GM18951 (cell line): ENCODE data around the gene PLA2G5.

Source experiments
- POLR2A ChIP-seq: IDR thresholded peaks from 4 replicates; pipeline ENCODE4 v1.6.1; 2011; ENCODE audit warnings: mild to moderate bottlenecking; ENCODE audit not compliant: insufficient read length, insufficient read depth; ENCODE audit errors: extremely low read depth
- in situ Hi-C: fragments of 300-500 bp; cut with MboI; formaldehyde crosslinking; loops from one replicate; pipeline ENCODE4 v1.12.0; 2022; ENCODE audit warnings: low sequenced_read_pairs, mixed read lengths, inconsistent platforms; ENCODE audit not compliant: unreplicated experiment

The PLA2G5 gene

GRCh38 chr1:20108366-20109123 lies 38.6 kb downstream of the PLA2G5 start:
- TF ChIP-seq POLR2A, result no peak
- in situ Hi-C loops, result no loop called here

- TF ChIP-seq POLR2A, result no peak
- in situ Hi-C loops, result no loop called here
These were observed 39.3 kb downstream of the PLA2G5 start for GRCh38 chr1:20109223-20109856.

DNA sequence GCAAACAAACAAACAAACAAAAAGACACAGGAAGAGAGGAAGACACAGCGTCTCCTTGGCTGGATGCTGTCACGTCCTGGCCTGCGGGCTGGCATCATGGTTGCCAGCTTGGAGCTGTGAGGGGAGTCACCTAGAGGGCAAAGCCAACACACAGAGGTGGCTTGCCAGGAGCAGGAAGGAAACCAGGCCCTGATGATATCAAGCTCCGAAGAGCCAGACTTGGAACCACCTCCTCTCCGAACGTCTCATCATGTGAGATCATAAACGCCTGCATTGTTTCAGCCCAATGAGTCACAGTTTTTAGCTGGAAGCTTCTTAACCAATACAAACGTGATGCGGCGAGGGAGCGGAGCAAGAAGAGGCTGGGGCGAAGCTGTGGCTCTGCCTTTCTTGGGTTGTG lies 40.7 kb downstream of the PLA2G5 start:
- in situ Hi-C loops, result no loop called here
- no peak for TF ChIP-seq POLR2A

DNA sequence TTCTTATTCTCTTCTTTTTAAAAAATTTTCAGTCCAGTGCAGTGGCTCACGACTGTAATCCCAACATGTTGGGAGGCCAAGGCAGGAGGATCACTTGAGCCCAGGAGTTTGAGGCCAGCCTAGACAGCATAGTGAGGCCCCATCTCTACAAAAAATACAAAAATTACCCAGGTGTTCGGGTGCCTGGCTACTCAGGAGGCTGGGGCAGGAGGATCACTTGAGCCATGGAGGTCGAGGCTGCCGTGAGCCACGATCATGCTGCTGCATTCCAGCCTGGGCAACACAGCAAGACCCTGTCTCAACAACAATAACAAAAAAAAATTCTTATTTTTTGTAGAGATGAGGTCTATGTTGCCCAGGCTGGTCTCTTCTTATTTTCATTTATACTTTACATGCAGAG lies 41.5 kb downstream of the PLA2G5 start:
- TF ChIP-seq POLR2A, result no peak
- in situ Hi-C loops, result no loop called here

- no peak for TF ChIP-seq POLR2A
- in situ Hi-C loops, result no loop called here
These were observed 42.4 kb downstream of the PLA2G5 start for GRCh38 chr1:20112279-20113000.

- in situ Hi-C loops, result no loop called here
- no peak for TF ChIP-seq POLR2A
These were observed 44.1 kb downstream of the PLA2G5 start for GRCh38 chr1:20114021-20114648.

DNA sequence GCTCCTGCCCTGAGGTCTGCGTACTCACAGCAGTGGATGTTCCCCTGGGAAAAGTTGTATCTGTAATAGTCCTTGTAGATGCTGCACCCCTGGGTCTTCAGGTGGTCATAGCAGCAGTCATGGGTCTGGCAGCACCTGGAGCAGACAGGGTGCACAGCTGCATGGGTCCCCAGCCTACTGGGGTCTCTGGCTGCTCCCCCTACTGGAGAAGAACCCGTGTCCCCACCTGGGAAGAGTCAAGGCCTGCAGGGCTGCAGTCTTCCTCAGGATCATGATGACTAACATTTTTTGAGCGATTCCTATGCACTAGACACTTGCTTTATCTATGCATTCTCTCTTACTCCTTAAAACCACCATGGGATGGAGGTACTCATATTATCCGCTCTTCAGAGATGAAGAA lies 45.5 kb downstream of the PLA2G5 start:
- in situ Hi-C loops, result no loop called here
- TF ChIP-seq POLR2A, result no peak

DNA sequence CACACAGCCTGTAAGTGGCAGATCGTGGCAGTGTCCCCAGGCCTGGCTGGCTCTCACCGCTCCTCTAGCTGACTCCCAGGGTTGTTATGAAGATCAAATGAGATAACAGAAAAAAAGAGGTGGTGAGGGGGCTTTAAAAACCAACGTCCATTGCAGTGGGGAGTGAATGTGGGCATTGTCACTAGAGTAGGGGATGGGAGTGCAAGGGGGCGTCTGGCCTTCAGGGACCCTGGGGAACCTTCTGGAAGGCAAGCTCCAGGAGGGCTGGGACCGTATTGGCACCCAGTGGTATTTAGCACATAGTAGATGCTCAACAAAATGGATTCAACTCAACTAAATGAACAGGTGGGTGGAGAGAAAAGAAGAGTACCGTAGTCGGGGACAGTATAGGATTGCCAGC lies 45.9 kb downstream of the PLA2G5 start:
- no peak for TF ChIP-seq POLR2A
- in situ Hi-C loops, result no loop called here

DNA sequence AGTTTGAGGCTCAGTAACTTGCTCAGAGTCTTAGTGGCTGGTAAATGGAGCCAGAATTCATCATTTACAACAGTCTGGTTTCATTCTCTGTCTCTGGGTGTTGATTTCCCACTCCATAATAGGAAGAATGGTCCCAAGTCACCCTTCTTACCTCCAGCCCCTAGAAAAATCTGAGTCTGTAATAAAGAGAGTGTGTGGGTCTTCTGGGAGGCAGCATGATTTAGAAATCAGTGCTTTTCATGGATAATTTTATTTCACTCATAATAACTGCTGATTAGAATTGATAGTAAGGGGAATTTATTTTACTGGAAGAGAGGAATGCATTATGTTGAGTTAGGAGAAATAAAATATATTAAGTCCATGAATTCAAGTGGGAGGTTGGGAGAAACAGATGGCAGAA lies 47.2 kb downstream of the PLA2G5 start:
- in situ Hi-C loops, result no loop called here

DNA sequence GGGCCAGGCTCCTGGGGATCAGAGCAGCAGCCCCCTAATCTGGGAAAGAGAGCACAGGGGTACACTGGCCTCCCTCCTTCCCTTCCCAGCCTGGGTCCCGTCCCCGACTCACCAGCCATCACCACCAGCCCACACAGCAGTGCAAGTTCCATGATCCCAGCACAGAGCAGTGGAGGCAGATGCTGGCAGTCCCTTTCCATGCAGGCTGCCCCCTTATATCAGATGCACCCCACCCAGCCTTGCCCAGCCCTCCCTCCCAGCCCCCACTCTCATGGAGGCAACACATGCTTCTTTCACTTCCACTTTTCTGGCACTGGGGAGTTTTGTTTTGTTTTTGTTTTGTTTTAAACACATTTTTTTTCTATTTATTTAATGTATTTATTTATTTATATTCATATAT lies 49.4 kb downstream of the PLA2G5 start, which contains the start of gene PLA2G2D:
Gene PLA2G2D, minus strand, starts transcription at position 190 of the 400 bp plus-strand sequence. Its CDS starts 38 bp downstream, at position 152.
- in situ Hi-C loops, result no loop called here
- TF ChIP-seq POLR2A, result no peak

More for the DNA sequence above, 47.2 kb downstream of the PLA2G5 start:
- TF ChIP-seq POLR2A, result no peak

DNA sequence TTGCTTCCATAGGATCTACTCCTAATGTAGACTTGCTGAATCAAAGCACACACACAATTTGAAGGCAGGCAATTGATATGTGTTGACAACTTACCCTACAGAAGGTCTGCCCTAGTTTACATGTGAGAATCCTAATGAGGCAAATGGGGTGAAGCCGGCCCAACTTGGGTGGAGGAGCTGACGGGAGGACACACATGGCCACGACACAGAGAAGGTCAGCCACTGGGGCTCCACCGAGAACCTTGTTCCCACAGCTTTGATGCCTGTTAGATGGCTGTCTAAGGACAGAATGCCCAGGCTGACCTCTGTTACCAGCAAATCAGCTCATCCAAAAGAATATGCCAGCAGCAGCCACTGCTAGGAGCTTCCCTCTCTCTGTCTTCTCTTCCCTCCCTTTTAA lies 50.8 kb downstream of the PLA2G5 start:
- in situ Hi-C loops, result no loop called here
- no peak for TF ChIP-seq POLR2A

GRCh38 chr1:20123722-20124455 lies 53.9 kb downstream of the PLA2G5 start:
- no peak for TF ChIP-seq POLR2A
- in situ Hi-C loops, result no loop called here
